ENCODE data around the gene AMD1. TPM values are rescaled to one million over a fixed set of nuclear protein-coding genes. Genes with fewer than 3 reads are reported as not detected.

The AMD1 gene
- total and polyA plus RNA-seq, 2 donors (not counting 1 experiment from before 2014, with no cell fraction given), result 33.4 to 107 TPM

DNA sequence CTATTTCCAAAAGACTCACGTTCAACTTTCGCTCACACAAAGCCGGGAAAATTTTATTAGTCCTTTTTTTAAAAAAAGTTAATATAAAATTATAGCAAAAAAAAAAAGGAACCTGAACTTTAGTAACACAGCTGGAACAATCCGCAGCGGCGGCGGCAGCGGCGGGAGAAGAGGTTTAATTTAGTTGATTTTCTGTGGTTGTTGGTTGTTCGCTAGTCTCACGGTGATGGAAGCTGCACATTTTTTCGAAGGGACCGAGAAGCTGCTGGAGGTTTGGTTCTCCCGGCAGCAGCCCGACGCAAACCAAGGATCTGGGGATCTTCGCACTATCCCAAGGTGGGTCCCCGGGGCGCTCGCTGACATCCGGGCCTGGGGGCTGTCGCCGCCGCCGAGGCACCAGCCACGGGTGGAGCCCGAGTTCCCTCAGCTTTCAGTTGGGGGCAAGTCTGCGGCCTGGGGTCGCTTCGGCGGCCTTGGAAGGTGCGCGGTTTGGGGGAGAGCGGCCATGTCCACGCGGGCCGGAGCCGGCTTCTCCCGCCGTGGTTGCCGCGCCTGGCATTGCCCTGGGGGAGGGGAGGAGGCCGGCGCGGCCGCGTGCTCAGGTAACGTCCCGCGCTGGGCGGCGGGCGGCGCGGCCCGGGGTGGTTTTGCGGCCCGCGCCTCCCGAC lies 429 bp downstream of the AMD1 start:
- no peak overlapping the region for H2AFZ ChIP-seq (ENCODE audit: low read length)
- H3K9me3 ChIP-seq (ENCODE audit: control insufficient read depth, insufficient read depth, low read depth, low read length), result no peaks in the 10 kb centered on the region
- peaks cover 53% of the 10 kb centered on the region for H3K79me2 ChIP-seq (ENCODE audit: control insufficient read depth, insufficient read depth, low read length)
- peak overlapping the region; percentile 42 for H3K4me2 ChIP-seq (ENCODE audit: extremely low read depth, insufficient read depth, low read length)
- H4K20me1 ChIP-seq (ENCODE audit: control insufficient read depth, extremely low read depth, insufficient read depth, low read length), result peaks cover 6% of the 10 kb centered on the region
- peak overlapping the region; percentile 78 to 91 (median 90) for H3K4me3 ChIP-seq (replicated peaks in 1 of 4; ENCODE audit: control extremely low read depth in 1 of 4, insufficient read depth in 1 of 4, low read depth in 3 of 4, low read length in 4 of 4)
- TF ChIP-seq, protein P1, sequence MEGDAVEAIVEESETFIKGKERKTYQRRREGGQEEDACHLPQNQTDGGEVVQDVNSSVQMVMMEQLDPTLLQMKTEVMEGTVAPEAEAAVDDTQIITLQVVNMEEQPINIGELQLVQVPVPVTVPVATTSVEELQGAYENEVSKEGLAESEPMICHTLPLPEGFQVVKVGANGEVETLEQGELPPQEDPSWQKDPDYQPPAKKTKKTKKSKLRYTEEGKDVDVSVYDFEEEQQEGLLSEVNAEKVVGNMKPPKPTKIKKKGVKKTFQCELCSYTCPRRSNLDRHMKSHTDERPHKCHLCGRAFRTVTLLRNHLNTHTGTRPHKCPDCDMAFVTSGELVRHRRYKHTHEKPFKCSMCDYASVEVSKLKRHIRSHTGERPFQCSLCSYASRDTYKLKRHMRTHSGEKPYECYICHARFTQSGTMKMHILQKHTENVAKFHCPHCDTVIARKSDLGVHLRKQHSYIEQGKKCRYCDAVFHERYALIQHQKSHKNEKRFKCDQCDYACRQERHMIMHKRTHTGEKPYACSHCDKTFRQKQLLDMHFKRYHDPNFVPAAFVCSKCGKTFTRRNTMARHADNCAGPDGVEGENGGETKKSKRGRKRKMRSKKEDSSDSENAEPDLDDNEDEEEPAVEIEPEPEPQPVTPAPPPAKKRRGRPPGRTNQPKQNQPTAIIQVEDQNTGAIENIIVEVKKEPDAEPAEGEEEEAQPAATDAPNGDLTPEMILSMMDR (conservative IDR thresholded peaks at IDR 0.05 in 1 of 2, IDR thresholded peaks at IDR 0.05 in 1 of 2; ENCODE audit: low read depth in 1 of 2, low read length in 2 of 2), result no peak
- TF ChIP-seq EZH2 (IDR thresholded peaks at IDR 0.05; ENCODE audit: low read length, missing control alignments), result no peak
- H3K27me3 ChIP-seq (ENCODE audit: control insufficient read depth, insufficient read depth, low read length), result no peaks in the 10 kb centered on the region
- H3K36me3 ChIP-seq (ENCODE audit: control insufficient read depth, insufficient read depth, low read length), result no peaks in the 10 kb centered on the region
- H3K4me1 ChIP-seq (ENCODE audit: control insufficient read depth, extremely low read depth, insufficient read depth, low read length), result peaks cover 7% of the 10 kb centered on the region
- peak in 1 of 2 donors; percentile 15 for DNase-seq (ENCODE audit: low read depth in 2 of 2)
- H3K27ac ChIP-seq (ENCODE audit: insufficient read depth, low read length), result peak overlapping the region; percentile 87
- H3K9ac ChIP-seq (ENCODE audit: insufficient read depth, low read length), result peak overlapping the region; percentile 91

DNA sequence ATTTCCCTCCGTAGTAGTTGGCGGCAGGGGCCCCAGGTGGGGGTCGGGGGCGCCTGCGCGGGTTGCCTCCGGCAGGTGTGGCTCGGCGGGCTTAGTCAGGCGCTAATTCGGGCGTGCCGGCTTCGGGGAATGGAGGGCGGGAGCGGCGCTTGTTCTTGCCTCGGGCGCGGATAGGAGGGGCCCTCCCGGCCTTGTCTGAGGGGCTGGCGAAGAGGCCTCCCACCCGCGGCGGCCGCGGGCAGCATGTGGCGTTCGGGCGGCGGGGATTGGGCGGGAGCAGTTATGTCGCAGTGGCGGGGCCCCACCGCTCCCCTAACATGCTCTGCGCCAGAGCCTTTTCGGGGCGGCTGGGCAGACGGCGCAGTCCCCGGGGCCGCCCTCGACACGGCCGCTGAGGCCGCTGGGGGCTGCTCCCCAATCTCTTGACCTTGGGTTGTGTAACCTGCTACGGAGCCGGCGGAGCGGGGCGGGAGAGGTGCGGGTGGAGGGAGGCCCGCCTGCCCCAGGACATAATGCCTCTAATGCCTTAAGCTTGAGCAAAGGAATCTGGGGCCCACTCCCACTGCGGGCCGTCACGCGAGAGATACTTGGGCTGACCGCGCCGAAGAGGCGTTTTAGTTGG lies 1.1 kb downstream of the AMD1 start:
- peaks cover 6% of the 10 kb centered on the region for H4K20me1 ChIP-seq (ENCODE audit: control insufficient read depth, extremely low read depth, insufficient read depth, low read length)
- H3K9ac ChIP-seq (ENCODE audit: insufficient read depth, low read length), result peak overlapping the region; percentile 91
- no peaks in the 10 kb centered on the region for H3K9me3 ChIP-seq (ENCODE audit: control insufficient read depth, insufficient read depth, low read depth, low read length)
- H3K4me1 ChIP-seq (ENCODE audit: control insufficient read depth, extremely low read depth, insufficient read depth, low read length), result peaks cover 7% of the 10 kb centered on the region
- H3K4me2 ChIP-seq (ENCODE audit: extremely low read depth, insufficient read depth, low read length), result peak overlapping the region; percentile 98
- no peaks in the 10 kb centered on the region for H3K27me3 ChIP-seq (ENCODE audit: control insufficient read depth, insufficient read depth, low read length)
- TF ChIP-seq, protein P1 (conservative IDR thresholded peaks at IDR 0.05 in 1 of 2, IDR thresholded peaks at IDR 0.05 in 1 of 2; ENCODE audit: low read depth in 1 of 2, low read length in 2 of 2), result no peak
- no peak for TF ChIP-seq EZH2 (IDR thresholded peaks at IDR 0.05; ENCODE audit: low read length, missing control alignments)
- H3K4me3 ChIP-seq (replicated peaks in 1 of 4; ENCODE audit: control extremely low read depth in 1 of 4, insufficient read depth in 1 of 4, low read depth in 3 of 4, low read length in 4 of 4), result peak overlapping the region; percentile 66 to 91 (median 84)
- H3K79me2 ChIP-seq (ENCODE audit: control insufficient read depth, insufficient read depth, low read length), result peaks cover 60% of the 10 kb centered on the region
- peak; percentile 29 to 37 for DNase-seq (ENCODE audit: low read depth in 2 of 2)
- H3K27ac ChIP-seq (ENCODE audit: insufficient read depth, low read length), result peak overlapping the region; percentile 87
- no peak overlapping the region for H2AFZ ChIP-seq (ENCODE audit: low read length)
- H3K36me3 ChIP-seq (ENCODE audit: control insufficient read depth, insufficient read depth, low read length), result no peaks in the 10 kb centered on the region

- DNase-seq (ENCODE audit: low read depth in 2 of 2), result peak; percentile 91 to 96
- peak overlapping the region; percentile 91 for H3K9ac ChIP-seq (ENCODE audit: insufficient read depth, low read length)
- H3K4me3 ChIP-seq (replicated peaks in 1 of 4; ENCODE audit: control extremely low read depth in 1 of 4, insufficient read depth in 1 of 4, low read depth in 3 of 4, low read length in 4 of 4), result peak overlapping the region; percentile 66 to 91 (median 84)
- H4K20me1 ChIP-seq (ENCODE audit: control insufficient read depth, extremely low read depth, insufficient read depth, low read length), result peaks cover 6% of the 10 kb centered on the region
- H3K27me3 ChIP-seq (ENCODE audit: control insufficient read depth, insufficient read depth, low read length), result no peaks in the 10 kb centered on the region
- H2AFZ ChIP-seq (ENCODE audit: low read length), result no peak overlapping the region
- H3K4me2 ChIP-seq (ENCODE audit: extremely low read depth, insufficient read depth, low read length), result peak overlapping the region; percentile 98
- no peaks in the 10 kb centered on the region for H3K9me3 ChIP-seq (ENCODE audit: control insufficient read depth, insufficient read depth, low read depth, low read length)
- peaks cover 7% of the 10 kb centered on the region for H3K4me1 ChIP-seq (ENCODE audit: control insufficient read depth, extremely low read depth, insufficient read depth, low read length)
- H3K36me3 ChIP-seq (ENCODE audit: control insufficient read depth, insufficient read depth, low read length), result no peaks in the 10 kb centered on the region
- no peak for TF ChIP-seq EZH2 (IDR thresholded peaks at IDR 0.05; ENCODE audit: low read length, missing control alignments)
- TF ChIP-seq, protein P1 (conservative IDR thresholded peaks at IDR 0.05 in 1 of 2, IDR thresholded peaks at IDR 0.05 in 1 of 2; ENCODE audit: low read depth in 1 of 2, low read length in 2 of 2), result no peak
- peak overlapping the region; percentile 87 for H3K27ac ChIP-seq (ENCODE audit: insufficient read depth, low read length)
- H3K79me2 ChIP-seq (ENCODE audit: control insufficient read depth, insufficient read depth, low read length), result peaks cover 66% of the 10 kb centered on the region
Measured at GRCh38 chr6:110876170-110876773, 1.7 kb downstream of the AMD1 start.
